GM19438 (cell line): ENCODE measurements around the gene TIE1.

Experiments
- ATAC-seq: cut with Tn5 transposase; IDR thresholded peaks from one replicate; pipeline ENCODE4 v1.9.1; 2021; ENCODE audit warnings: low read depth; ENCODE audit not compliant: unreplicated experiment

The TIE1 gene

DNA sequence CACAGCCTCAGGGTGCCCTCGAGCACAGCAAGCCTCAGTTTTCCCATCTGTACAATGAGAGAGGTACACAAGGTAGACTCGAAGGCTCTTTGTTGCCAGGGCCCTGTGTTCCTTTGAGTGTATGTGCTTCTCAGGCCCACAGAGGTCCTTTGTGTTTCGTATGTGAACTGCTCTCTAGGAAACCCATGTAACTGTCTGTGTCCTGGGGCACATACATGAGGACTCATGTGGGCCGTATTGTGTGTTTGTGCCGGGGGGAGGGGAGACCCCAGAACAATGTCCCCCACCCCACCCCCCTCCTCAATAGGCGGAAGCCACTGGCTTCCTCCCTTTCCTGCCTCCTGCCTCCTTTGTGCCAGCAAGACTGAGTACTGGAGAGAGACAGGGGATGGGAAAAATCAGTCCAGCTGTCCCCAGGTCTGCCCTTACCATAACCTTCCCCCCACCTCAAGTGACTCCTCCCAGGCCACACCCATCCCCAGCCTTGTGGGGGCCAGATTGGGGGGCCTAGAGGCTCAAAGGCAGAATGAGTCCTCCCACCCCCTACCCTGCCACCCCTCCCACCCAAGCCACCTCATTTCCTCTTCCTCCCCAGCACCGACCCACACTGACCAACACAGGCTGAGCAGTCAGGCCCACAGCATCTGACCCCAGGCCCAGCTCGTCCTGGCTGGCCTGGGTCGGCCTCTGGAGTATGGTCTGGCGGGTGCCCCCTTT lies at the start of gene TIE1:
Gene TIE1 (plus strand): TSS at position 605 of the 717 bp plus-strand sequence. CDS start 90 bp downstream, at position 695.
- ATAC-seq, result no peak

DNA sequence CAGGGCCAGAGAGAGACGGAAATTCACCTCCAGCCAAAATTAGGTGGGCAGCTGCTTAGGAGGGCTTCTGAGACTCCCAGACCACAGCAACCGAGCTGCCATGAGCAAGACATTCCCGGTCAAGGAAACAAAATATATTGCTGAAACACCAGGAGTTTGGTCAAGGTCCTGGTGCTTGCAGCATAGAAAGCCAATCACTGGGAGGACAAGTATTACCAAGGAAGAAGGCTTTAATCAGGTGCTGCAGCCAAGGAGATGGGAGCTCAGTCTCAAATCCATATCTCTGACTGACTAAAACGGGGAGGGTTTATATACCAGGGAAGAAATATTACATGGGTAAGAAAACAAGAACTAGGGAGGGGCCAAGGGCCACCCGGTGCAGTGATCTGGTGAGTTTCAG lies 49.8 kb upstream of the TIE1 start:
- no peak for ATAC-seq

GRCh38 chr1:43252225-43252624 lies 48.6 kb upstream of the TIE1 start:
- ATAC-seq, result no peak

DNA sequence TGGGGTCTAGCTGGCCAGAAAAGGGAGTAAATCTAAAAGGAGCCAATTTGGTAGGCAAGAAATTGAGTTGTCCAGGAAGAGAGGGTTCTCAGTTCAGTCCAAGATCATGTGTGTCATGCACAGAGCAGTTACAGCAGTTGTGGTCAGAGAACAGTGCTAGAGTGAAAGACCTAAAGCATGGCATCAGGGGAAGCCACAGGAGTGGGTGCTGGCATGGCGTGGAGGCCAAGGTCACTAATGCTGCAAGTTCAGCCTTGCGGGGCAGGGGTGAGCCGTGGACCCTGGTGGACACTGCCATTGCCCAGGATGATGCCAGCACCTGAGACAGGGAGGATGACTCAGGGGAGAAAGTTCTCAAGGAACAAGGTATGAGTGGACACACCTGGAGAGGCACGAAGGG lies 47.6 kb upstream of the TIE1 start:
- no peak for ATAC-seq

DNA sequence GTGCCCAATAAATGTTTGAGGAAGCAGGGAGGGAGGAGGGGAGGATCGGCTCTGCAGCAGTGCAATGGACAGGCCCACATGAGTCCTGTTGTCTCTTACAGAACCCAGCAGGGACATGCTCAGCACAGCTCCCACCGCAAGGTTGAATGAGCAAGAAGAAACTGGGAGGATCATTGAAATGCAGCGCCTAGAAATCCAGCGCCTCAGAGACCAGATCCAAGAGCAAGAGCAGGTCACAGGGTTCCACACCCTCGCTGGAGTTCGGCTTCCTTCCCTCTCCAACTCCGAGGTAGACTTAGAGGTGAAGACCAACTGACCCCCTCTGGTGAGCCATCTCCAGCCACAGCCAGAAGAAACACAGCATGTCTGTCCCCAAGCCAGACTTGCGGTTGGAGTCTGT lies 46.9 kb upstream of the TIE1 start:
- ATAC-seq, result no peak

GRCh38 chr1:43255438-43256210 lies 45.2 kb upstream of the TIE1 start:
- ATAC-seq, result no peak

DNA sequence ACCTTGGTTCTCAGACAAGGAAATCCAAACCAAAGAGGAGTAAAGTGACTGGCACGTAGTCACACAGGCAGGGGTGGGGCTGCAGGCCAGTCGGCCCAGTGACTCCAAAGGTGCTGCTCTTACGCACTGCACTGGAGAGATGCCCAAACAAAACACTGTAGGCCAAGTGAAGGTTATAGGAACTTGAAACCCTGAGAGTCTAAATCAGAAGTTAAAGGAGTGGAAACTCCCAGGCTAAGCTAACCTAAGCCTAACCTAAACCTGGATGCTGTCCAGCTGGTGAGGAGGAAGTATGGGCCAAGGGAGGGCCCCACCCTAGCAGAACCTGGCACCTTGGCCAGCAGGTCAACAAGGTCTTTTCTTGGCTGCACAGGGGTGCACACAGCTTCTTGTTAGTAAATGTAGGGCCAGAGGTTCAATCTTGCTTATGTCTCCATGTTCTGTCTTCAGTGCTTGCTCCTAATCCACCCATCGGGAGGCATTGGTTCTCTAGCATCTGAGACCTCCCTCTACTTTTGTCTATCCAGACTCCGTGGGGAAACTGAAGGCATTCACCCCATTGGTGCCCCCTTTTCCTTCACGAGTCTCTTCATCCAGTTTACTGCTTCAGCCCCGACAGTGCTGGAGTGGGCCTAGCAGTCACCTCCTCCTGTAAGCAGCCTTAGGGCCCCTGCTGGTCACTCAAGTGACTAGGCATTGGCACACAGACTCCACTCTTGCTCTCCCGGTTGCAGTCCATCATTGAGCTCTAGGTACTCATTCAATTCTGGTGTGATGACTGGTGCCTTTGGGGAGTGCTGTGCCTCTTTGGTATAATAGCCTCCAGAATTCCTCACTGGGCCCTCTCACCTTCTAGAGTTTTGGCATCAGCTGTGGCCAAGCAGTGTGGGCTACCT lies 43.9 kb upstream of the TIE1 start:
- ATAC-seq, result no peak

GRCh38 chr1:43258370-43258769 lies 42.4 kb upstream of the TIE1 start:
- ATAC-seq, result no peak

- ATAC-seq, result no peak
Measured at GRCh38 chr1:43265431-43265830, 35.4 kb upstream of the TIE1 start.

DNA sequence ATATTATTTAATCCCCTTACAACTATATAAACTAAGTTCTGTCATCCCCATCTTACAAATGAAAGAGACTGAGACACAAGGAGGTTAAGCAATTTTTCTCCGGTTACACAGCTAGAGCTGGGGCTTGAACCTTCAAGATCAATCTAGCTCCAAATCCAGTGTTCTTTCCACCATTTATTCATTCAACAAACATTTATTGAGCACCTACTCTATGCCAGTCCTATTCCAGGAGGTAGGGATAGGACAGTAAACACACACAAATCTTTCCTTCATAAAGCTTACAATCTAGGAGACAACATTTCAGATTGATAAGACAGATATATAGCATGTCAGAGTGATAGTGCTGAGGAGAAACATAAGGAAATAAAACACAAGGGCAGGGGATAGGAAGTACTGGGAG lies 33.9 kb upstream of the TIE1 start:
- ATAC-seq, result no peak

- no peak for ATAC-seq
Measured at GRCh38 chr1:43267291-43267805, 33.4 kb upstream of the TIE1 start.

- no peak for ATAC-seq
Measured at GRCh38 chr1:43267818-43268425, 32.9 kb upstream of the TIE1 start.

GRCh38 chr1:43269627-43270375 lies 31.0 kb upstream of the TIE1 start, which contains the start of gene TMEM125:
TSS of gene TMEM125 (plus strand) at chr1:43269983. CDS start at chr1:43272723, 2,740 bp downstream.
- no peak for ATAC-seq

DNA sequence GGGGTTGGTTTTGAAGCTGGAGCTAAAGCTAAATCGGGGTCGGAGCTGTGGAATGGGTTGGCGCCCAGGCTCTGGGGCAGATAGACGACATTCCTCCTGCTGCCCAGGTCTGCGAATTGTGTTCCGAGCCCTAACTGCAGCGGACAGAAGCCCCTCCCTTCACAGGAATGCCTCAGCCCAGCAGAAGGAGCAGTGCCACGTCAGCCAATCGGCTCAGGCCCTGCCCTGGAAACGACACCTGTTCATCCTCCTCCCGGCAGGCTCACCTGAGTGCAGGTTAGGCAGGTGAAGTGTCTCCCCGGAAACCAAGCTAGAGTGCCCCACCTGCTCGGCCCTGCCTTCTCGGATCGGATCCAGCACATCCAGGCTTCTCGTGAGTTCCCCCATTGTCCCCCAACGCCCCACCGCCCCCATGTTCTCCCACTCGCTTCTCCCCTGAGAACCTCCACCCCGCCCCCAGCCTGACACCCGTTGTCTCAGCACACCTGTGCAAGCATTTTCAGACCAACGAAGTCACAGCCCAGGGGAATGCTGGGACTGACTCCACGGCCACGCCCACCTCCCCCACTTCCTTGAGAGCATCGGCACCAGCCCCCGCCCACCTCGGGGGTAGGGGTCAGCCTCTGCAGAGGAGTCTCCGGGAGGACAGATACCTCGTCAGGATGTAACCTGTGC lies 30.2 kb upstream of the TIE1 start:
- no peak for ATAC-seq

DNA sequence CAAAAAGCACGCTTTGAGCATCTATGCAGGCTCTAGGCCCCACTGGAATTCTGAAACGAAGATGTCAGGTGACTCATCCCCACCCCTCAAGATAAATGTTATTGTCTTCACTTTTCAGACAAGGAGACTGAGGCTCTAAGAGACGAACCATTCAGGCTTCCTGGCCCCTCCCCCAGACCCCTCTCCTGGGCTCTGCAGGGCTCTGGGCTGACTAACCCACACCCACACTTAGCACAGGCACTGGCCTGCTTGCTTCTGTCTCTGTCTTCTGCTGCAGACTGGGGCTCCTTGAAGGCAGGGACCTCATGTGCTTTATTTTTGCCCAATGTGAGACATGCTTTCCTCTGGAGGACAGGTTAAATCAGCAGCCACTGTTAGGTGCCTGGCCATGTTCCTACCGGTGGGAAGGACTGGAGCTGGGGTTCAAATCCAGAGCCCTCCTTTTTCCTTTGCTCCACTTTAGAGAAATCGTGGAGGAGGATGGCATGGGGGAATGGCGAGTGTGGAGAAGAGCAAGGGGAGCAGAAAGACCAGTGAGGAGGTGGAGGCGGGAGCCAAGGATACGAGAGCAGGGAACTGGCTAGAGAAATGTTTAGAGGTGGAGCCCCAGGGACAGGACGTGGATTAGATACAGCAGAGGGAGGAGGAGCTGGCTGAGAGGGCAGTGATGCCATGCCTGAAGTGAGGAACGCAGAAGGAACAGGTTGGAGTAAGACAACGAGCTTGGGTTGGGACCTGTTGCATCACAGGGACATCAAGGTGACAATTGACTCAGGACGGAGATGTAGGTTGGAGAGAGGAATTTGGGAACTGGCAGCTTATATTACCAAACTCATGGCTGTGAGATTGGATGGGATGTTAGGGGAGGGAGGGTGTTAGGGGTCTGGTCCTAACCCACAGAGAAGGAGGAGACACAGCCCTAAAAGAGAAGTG lies 29.3 kb upstream of the TIE1 start:
- no peak for ATAC-seq

GRCh38 chr1:43272161-43272560 lies 28.6 kb upstream of the TIE1 start:
- no peak for ATAC-seq

DNA sequence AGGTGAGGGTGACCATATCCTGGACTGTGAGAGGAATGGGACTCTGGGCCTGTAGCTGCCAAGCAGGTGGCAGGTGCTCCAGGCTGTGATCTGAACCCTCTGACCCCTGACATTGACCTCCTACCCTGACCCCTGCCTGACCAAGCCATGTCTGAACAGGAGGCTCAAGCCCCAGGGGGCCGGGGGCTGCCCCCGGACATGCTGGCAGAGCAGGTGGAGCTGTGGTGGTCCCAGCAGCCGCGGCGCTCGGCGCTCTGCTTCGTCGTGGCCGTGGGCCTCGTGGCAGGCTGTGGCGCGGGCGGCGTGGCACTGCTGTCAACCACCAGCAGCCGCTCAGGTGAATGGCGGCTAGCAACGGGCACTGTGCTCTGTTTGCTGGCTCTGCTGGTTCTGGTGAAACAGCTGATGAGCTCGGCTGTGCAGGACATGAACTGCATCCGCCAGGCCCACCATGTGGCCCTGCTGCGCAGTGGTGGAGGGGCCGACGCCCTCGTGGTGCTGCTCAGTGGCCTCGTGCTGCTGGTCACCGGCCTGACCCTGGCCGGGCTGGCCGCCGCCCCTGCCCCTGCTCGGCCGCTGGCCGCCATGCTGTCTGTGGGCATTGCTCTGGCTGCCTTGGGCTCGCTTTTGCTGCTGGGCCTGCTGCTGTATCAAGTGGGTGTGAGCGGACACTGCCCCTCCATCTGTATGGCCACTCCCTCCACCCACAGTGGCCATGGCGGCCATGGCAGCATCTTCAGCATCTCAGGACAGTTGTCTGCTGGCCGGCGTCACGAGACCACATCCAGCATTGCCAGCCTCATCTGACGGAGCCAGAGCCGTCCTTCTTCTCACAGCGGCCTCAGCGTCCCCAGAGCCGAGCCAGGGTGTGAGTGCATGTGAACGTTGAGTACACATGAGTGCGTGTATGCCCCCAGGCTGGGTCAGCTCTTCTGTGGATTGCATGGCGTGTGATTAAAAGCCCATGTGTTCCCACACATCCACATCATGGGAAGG lies 27.9 kb upstream of the TIE1 start:
- no peak for ATAC-seq
